ENCODE measurements around the gene CLASP1.

DNA sequence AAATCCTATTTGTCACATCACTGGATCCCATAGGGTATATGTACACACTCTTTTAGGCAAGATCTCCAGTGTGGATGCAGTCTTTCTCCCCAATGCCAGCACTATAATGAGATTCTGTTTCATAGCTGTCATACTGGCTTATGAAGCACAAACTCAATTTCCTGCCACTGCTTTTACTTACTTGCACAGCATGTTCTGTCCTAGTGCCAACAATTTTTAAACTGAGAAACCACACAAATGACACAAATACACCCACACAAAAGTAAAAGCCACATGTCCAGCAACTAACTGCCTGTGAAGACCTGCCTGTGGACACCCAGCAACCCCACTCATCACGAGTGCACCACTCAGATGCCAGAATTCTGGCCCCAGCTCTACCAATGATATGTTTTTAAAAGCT, 148.2 kb downstream of the CLASP1 start:
- no peak for TF ChIP-seq CTCF (IDR thresholded peaks at IDR 0.05)
- no peak for TF ChIP-seq POLR2A (IDR thresholded peaks at IDR 0.05)
